ENCODE results near the gene ATXN1.

ATXN1 gene

GRCh38 chr6:16674801-16675392, 86.4 kb downstream of the ATXN1 start:
- H3K9ac ChIP-seq (ENCODE audit: low read depth in 1 of 2, low read length in 2 of 2) = no peak overlapping the region
- no peaks in the 10 kb centered on the region for H3K9me3 ChIP-seq (ENCODE audit: control insufficient read depth in 1 of 2, low read length in 2 of 2)
- H3K27me3 ChIP-seq (ENCODE audit: control insufficient read depth in 1 of 2, insufficient read depth in 2 of 2, low read length in 2 of 2) = no peaks in the 10 kb centered on the region
- no peaks in the 10 kb centered on the region for H3K36me3 ChIP-seq (ENCODE audit: control insufficient read depth in 1 of 2, insufficient read depth in 2 of 2, low read length in 2 of 2)
- H3K4me1 ChIP-seq (ENCODE audit: control insufficient read depth in 1 of 2, insufficient read depth in 2 of 2, low read length in 2 of 2) = peaks cover 2 to 16% of the 10 kb centered on the region in 2 donors
- no peak overlapping the region for H3K27ac ChIP-seq (ENCODE audit: low read depth, low read length)
- no peak overlapping the region for H3K4me3 ChIP-seq (ENCODE audit: low read depth in 1 of 2, low read length in 2 of 2)

- Histone ChIP-seq H3K4me3 (ENCODE audit: low read depth in 1 of 2, low read length in 2 of 2) (no peak overlapping the region), H3K27me3 (ENCODE audit: control insufficient read depth in 1 of 2, insufficient read depth in 2 of 2, low read length in 2 of 2) (no peaks in the 10 kb centered on the region), H3K27ac (ENCODE audit: low read depth, low read length) (no peak overlapping the region), H3K9me3 (ENCODE audit: control insufficient read depth in 1 of 2, low read length in 2 of 2) (no peaks in the 10 kb centered on the region), H3K4me1 (ENCODE audit: control insufficient read depth in 1 of 2, insufficient read depth in 2 of 2, low read length in 2 of 2) (peaks cover 6 to 21% of the 10 kb centered on the region in 2 donors), H3K9ac (ENCODE audit: low read depth in 1 of 2, low read length in 2 of 2) (no peak overlapping the region), H3K36me3 (ENCODE audit: control insufficient read depth in 1 of 2, insufficient read depth in 2 of 2, low read length in 2 of 2) (no peaks in the 10 kb centered on the region)
Observed at GRCh38 chr6:16673011-16673797, 88.1 kb downstream of the ATXN1 start.

- no peaks in the 10 kb centered on the region for H3K27me3 ChIP-seq (ENCODE audit: control insufficient read depth in 1 of 2, insufficient read depth in 2 of 2, low read length in 2 of 2)
- H3K36me3 ChIP-seq (ENCODE audit: control insufficient read depth in 1 of 2, insufficient read depth in 2 of 2, low read length in 2 of 2) = no peaks in the 10 kb centered on the region
- H3K9me3 ChIP-seq (ENCODE audit: control insufficient read depth in 1 of 2, low read length in 2 of 2) = no peaks in the 10 kb centered on the region
- H3K4me3 ChIP-seq (ENCODE audit: low read depth in 1 of 2, low read length in 2 of 2) = no peak overlapping the region
- peaks cover 6 to 21% of the 10 kb centered on the region in 2 donors for H3K4me1 ChIP-seq (ENCODE audit: control insufficient read depth in 1 of 2, insufficient read depth in 2 of 2, low read length in 2 of 2)
- H3K9ac ChIP-seq (ENCODE audit: low read depth in 1 of 2, low read length in 2 of 2) = no peak overlapping the region
- no peak overlapping the region for H3K27ac ChIP-seq (ENCODE audit: low read depth, low read length)
Observed at GRCh38 chr6:16671302-16672289, 89.7 kb downstream of the ATXN1 start.

GRCh38 chr6:16670617-16671051, 90.6 kb downstream of the ATXN1 start:
- Histone ChIP-seq H3K27ac (ENCODE audit: low read depth, low read length) (no peak overlapping the region), H3K27me3 (ENCODE audit: control insufficient read depth in 1 of 2, insufficient read depth in 2 of 2, low read length in 2 of 2) (no peaks in the 10 kb centered on the region), H3K9ac (ENCODE audit: low read depth in 1 of 2, low read length in 2 of 2) (no peak overlapping the region), H3K36me3 (ENCODE audit: control insufficient read depth in 1 of 2, insufficient read depth in 2 of 2, low read length in 2 of 2) (no peaks in the 10 kb centered on the region), H3K4me1 (ENCODE audit: control insufficient read depth in 1 of 2, insufficient read depth in 2 of 2, low read length in 2 of 2) (peaks cover 6 to 21% of the 10 kb centered on the region in 2 donors), H3K9me3 (ENCODE audit: control insufficient read depth in 1 of 2, low read length in 2 of 2) (no peaks in the 10 kb centered on the region), H3K4me3 (ENCODE audit: low read depth in 1 of 2, low read length in 2 of 2) (no peak overlapping the region)

GRCh38 chr6:16670183-16670582, 91.1 kb downstream of the ATXN1 start:
- Histone ChIP-seq H3K9me3 (ENCODE audit: control insufficient read depth in 1 of 2, low read length in 2 of 2) (no peaks in the 10 kb centered on the region), H3K36me3 (ENCODE audit: control insufficient read depth in 1 of 2, insufficient read depth in 2 of 2, low read length in 2 of 2) (no peaks in the 10 kb centered on the region), H3K9ac (ENCODE audit: low read depth in 1 of 2, low read length in 2 of 2) (no peak overlapping the region), H3K4me3 (ENCODE audit: low read depth in 1 of 2, low read length in 2 of 2) (no peak overlapping the region), H3K4me1 (ENCODE audit: control insufficient read depth in 1 of 2, insufficient read depth in 2 of 2, low read length in 2 of 2) (peaks cover 6 to 21% of the 10 kb centered on the region in 2 donors), H3K27ac (ENCODE audit: low read depth, low read length) (no peak overlapping the region), H3K27me3 (ENCODE audit: control insufficient read depth in 1 of 2, insufficient read depth in 2 of 2, low read length in 2 of 2) (no peaks in the 10 kb centered on the region)

- Histone ChIP-seq H3K4me3 (ENCODE audit: low read depth in 1 of 2, low read length in 2 of 2) (no peak overlapping the region), H3K36me3 (ENCODE audit: control insufficient read depth in 1 of 2, insufficient read depth in 2 of 2, low read length in 2 of 2) (no peaks in the 10 kb centered on the region), H3K27me3 (ENCODE audit: control insufficient read depth in 1 of 2, insufficient read depth in 2 of 2, low read length in 2 of 2) (no peaks in the 10 kb centered on the region), H3K27ac (ENCODE audit: low read depth, low read length) (no peak overlapping the region), H3K9me3 (ENCODE audit: control insufficient read depth in 1 of 2, low read length in 2 of 2) (no peaks in the 10 kb centered on the region), H3K9ac (ENCODE audit: low read depth in 1 of 2, low read length in 2 of 2) (no peak overlapping the region), H3K4me1 (ENCODE audit: control insufficient read depth in 1 of 2, insufficient read depth in 2 of 2, low read length in 2 of 2) (peaks cover 6 to 17% of the 10 kb centered on the region in 2 donors)
Observed at GRCh38 chr6:16669227-16669626, 92.0 kb downstream of the ATXN1 start.

- H3K9ac ChIP-seq (ENCODE audit: low read depth in 1 of 2, low read length in 2 of 2) = no peak overlapping the region
- no peaks in the 10 kb centered on the region for H3K27me3 ChIP-seq (ENCODE audit: control insufficient read depth in 1 of 2, insufficient read depth in 2 of 2, low read length in 2 of 2)
- no peaks in the 10 kb centered on the region for H3K9me3 ChIP-seq (ENCODE audit: control insufficient read depth in 1 of 2, low read length in 2 of 2)
- H3K4me1 ChIP-seq (ENCODE audit: control insufficient read depth in 1 of 2, insufficient read depth in 2 of 2, low read length in 2 of 2) = peaks cover 6 to 17% of the 10 kb centered on the region in 2 donors
- H3K4me3 ChIP-seq (ENCODE audit: low read depth in 1 of 2, low read length in 2 of 2) = no peak overlapping the region
- no peak overlapping the region for H3K27ac ChIP-seq (ENCODE audit: low read depth, low read length)
- H3K36me3 ChIP-seq (ENCODE audit: control insufficient read depth in 1 of 2, insufficient read depth in 2 of 2, low read length in 2 of 2) = no peaks in the 10 kb centered on the region
Observed at GRCh38 chr6:16667509-16667908, 93.8 kb downstream of the ATXN1 start.

- peaks cover 6 to 12% of the 10 kb centered on the region in 2 donors for H3K4me1 ChIP-seq (ENCODE audit: control insufficient read depth in 1 of 2, insufficient read depth in 2 of 2, low read length in 2 of 2)
- H3K27me3 ChIP-seq (ENCODE audit: control insufficient read depth in 1 of 2, insufficient read depth in 2 of 2, low read length in 2 of 2) = no peaks in the 10 kb centered on the region
- H3K9ac ChIP-seq (ENCODE audit: low read depth in 1 of 2, low read length in 2 of 2) = no peak overlapping the region
- peaks cover 5 to 8% of the 10 kb centered on the region in 2 donors for H3K9me3 ChIP-seq (ENCODE audit: control insufficient read depth in 1 of 2, low read length in 2 of 2)
- H3K4me3 ChIP-seq (ENCODE audit: low read depth in 1 of 2, low read length in 2 of 2) = no peak overlapping the region
- H3K27ac ChIP-seq (ENCODE audit: low read depth, low read length) = no peak overlapping the region
- peaks cover 4 to 6% of the 10 kb centered on the region in 2 donors for H3K36me3 ChIP-seq (ENCODE audit: control insufficient read depth in 1 of 2, insufficient read depth in 2 of 2, low read length in 2 of 2)
Observed at GRCh38 chr6:16665992-16666391, 95.3 kb downstream of the ATXN1 start.

GRCh38 chr6:16665182-16665581, 96.1 kb downstream of the ATXN1 start:
- Histone ChIP-seq H3K9ac (ENCODE audit: low read depth in 1 of 2, low read length in 2 of 2) (no peak overlapping the region), H3K27ac (ENCODE audit: low read depth, low read length) (no peak overlapping the region), H3K36me3 (ENCODE audit: control insufficient read depth in 1 of 2, insufficient read depth in 2 of 2, low read length in 2 of 2) (peaks cover 4 to 6% of the 10 kb centered on the region in 2 donors), H3K4me3 (ENCODE audit: low read depth in 1 of 2, low read length in 2 of 2) (no peak overlapping the region), H3K4me1 (ENCODE audit: control insufficient read depth in 1 of 2, insufficient read depth in 2 of 2, low read length in 2 of 2) (peaks cover 6 to 7% of the 10 kb centered on the region in 2 donors), H3K27me3 (ENCODE audit: control insufficient read depth in 1 of 2, insufficient read depth in 2 of 2, low read length in 2 of 2) (no peaks in the 10 kb centered on the region), H3K9me3 (ENCODE audit: control insufficient read depth in 1 of 2, low read length in 2 of 2) (peaks cover 5 to 8% of the 10 kb centered on the region in 2 donors)

Measured in duodenal mucosa (tissue), 2 donors.